Measurements from ENCODE around the gene FNDC8. TPM values are rescaled to one million over a fixed set of nuclear protein-coding genes. Genes with fewer than 3 reads are reported as not detected.
A peak's percentile ranks its signal among the peaks of the same experiment; 100 is the strongest.

The FNDC8 gene
- total RNA-seq, 3 donors from 2014 or later: not detected

DNA sequence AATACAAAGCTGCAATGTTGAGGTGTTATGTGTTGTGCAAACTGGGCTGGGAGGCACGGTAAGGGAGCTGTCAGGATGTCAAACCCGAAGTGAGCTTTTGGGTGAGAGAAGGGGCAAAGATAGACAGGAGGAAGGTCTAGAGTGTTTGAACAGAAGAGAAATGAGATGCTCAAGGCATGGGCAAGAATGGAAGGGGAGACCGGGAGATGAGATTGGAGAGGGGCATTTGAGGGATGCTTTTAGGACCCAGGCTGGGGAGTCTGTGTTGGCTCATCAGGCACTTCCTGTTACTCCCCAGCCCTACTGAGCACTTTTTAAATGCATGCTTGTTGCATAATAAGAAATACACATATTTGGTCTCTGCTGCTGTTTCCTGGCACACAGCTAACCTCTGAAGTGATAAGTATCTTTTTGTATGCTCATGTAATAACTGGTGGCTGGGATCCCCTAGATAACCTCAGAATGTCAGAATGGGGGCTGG is 39.9 kb downstream of the FNDC8 start:
- TF ChIP-seq, protein P1, sequence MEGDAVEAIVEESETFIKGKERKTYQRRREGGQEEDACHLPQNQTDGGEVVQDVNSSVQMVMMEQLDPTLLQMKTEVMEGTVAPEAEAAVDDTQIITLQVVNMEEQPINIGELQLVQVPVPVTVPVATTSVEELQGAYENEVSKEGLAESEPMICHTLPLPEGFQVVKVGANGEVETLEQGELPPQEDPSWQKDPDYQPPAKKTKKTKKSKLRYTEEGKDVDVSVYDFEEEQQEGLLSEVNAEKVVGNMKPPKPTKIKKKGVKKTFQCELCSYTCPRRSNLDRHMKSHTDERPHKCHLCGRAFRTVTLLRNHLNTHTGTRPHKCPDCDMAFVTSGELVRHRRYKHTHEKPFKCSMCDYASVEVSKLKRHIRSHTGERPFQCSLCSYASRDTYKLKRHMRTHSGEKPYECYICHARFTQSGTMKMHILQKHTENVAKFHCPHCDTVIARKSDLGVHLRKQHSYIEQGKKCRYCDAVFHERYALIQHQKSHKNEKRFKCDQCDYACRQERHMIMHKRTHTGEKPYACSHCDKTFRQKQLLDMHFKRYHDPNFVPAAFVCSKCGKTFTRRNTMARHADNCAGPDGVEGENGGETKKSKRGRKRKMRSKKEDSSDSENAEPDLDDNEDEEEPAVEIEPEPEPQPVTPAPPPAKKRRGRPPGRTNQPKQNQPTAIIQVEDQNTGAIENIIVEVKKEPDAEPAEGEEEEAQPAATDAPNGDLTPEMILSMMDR (IDR thresholded peaks at IDR 0.05): no peak

DNA sequence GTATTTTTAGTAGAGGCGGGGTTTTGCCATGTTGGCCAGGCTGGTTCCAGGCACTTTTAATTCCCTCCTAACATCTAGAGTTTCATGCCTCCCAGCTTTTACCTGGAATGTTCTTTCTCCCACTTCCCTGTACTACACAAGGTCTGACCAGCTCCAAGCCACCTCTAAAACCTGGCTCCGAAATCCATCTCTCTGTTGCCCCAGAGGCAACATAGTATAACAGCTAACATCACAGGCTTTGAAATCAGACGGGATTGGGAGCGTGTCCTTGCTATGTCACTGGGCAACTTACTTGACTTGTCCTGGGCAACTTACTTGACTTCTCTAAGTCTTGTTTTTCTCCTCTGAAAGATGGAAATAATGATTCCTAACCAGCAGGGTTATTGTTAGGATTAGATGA is 41.3 kb downstream of the FNDC8 start:
- Histone ChIP-seq H3K4me3 (no peak overlapping the region), H3K4me1 (ENCODE audit: low read depth) (no peaks in the 10 kb centered on the region), H3K9me3 (no peaks in the 10 kb centered on the region), H3K36me3 (ENCODE audit: low read depth) (no peaks in the 10 kb centered on the region)
- TF ChIP-seq, protein P1 (IDR thresholded peaks at IDR 0.05): no peak
- DNase-seq (no peak), ATAC-seq (no peak)
- intact Hi-C loops (cut with DNase I, micrococcal nuclease): no loop called here

More for the DNA sequence above, 39.9 kb downstream of the FNDC8 start:
- Histone ChIP-seq H3K4me3 (no peak overlapping the region), H3K4me1 (ENCODE audit: low read depth) (no peaks in the 10 kb centered on the region), H3K36me3 (ENCODE audit: low read depth) (no peaks in the 10 kb centered on the region), H3K9me3 (no peaks in the 10 kb centered on the region)
- intact Hi-C loops (cut with DNase I, micrococcal nuclease): no loop called here
- DNase-seq: no peak
- peak; percentile 65 for ATAC-seq

DNA sequence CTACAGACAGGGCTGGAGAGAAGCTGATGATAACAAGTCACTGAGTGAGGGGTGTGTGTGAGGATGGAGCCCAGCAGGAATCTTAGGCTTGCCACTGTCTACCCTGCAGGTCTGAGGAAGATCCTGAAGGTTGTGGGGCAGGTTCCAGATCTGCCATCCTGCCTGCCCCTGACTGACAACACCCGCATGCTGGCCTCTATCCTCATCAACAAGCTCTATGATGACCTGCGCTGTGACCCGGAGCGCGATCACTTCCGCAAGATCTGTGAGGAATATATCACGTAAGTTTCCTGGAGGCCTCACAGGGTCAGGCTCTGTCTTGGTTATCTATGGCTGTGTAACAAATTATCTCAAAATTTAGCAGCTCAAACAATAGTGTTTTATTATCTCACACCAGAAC is 42.5 kb downstream of the FNDC8 start:
- Histone ChIP-seq H3K4me3 (no peak overlapping the region), H3K4me1 (ENCODE audit: low read depth) (no peaks in the 10 kb centered on the region), H3K9me3 (no peaks in the 10 kb centered on the region), H3K36me3 (ENCODE audit: low read depth) (no peaks in the 10 kb centered on the region)
- intact Hi-C loops (cut with DNase I, micrococcal nuclease): no loop called here
- ATAC-seq (no peak), DNase-seq (no peak)
- TF ChIP-seq, protein P1 (IDR thresholded peaks at IDR 0.05): no peak

DNA sequence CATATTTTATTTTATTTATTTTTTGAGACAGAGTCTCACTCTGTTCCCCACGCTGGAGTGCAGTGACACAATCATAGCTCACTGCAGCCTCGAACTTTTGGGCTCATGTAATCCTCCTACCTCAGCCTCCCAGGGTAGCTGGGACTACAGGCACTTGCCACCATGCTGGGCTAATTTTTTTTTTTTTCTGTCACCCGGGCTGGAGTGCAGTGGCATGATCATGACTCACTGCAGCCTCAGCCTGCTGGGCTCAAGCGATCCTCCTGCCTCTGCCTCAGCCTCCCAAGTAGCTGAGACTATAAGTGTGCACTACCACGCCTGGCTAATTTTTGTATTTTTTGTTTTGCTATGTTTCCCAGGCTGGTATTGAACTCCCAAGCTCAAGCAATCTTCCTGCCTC is 43.3 kb downstream of the FNDC8 start:
- intact Hi-C loops (cut with DNase I, micrococcal nuclease): no loop called here
- Histone ChIP-seq H3K4me3 (no peak overlapping the region), H3K4me1 (ENCODE audit: low read depth) (no peaks in the 10 kb centered on the region), H3K9me3 (no peaks in the 10 kb centered on the region), H3K36me3 (ENCODE audit: low read depth) (no peaks in the 10 kb centered on the region)
- TF ChIP-seq, protein P1 (IDR thresholded peaks at IDR 0.05): no peak
- DNase-seq (no peak), ATAC-seq (no peak)

DNA sequence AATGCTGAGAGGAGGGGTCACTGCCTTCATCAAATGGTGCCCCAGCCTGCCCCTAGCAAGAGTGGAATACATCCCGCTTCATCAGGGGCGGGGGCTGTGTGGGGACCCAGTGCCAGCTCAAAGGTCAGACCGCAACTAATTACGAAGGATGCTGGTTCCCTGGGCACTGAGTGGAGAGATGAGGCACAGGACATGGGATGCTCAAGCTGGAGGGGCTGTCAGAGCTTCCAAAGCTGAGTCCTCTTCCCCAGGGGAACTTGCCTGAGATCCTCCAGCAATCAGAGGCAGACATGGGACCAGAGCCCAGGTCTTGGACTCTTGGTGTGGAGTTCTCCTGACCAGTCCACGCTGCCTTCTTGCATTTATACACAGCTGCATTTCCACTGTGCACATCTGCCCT is 45.1 kb downstream of the FNDC8 start:
- H3K4me3 ChIP-seq: no peak overlapping the region
- TF ChIP-seq, protein P1 (IDR thresholded peaks at IDR 0.05): no peak
- H3K9me3 ChIP-seq: no peaks in the 10 kb centered on the region
- intact Hi-C loops (cut with DNase I, micrococcal nuclease): no loop called here
- no peaks in the 10 kb centered on the region for H3K4me1 ChIP-seq (ENCODE audit: low read depth)
- ATAC-seq (no peak), DNase-seq (no peak)
- H3K36me3 ChIP-seq (ENCODE audit: low read depth): no peaks in the 10 kb centered on the region

DNA sequence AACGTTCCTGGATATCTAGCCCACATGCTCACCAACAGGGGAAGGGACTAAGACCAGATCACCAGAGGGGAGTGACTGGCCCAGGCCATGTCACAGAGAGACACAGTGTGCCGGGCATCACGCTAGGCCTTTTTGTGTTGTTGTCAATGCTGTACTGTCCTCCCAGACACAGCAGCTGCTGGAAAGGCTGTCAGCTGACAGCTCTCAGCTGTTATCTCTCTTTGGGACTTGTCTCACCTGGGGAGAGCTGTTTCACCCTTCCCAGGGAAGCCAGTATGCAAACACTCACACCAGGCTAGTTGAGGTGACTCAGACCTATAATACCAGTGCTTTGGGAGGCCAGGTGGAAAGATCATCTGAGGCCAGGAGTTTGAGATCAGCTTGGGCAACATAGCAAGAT is 45.6 kb downstream of the FNDC8 start:
- DNase-seq (no peak), ATAC-seq (no peak)
- intact Hi-C loops (cut with DNase I, micrococcal nuclease): no loop called here
- Histone ChIP-seq H3K36me3 (ENCODE audit: low read depth) (no peaks in the 10 kb centered on the region), H3K9me3 (no peaks in the 10 kb centered on the region), H3K4me1 (ENCODE audit: low read depth) (no peaks in the 10 kb centered on the region), H3K4me3 (no peak overlapping the region)
- TF ChIP-seq, protein P1 (IDR thresholded peaks at IDR 0.05): no peak
